WTC11 (cell line): Measurements from ENCODE around the gene PADI2. TPM values are rescaled to one million over a fixed set of nuclear protein-coding genes. Genes with fewer than 3 reads are reported as not detected.

Source experiments
- ATAC-seq: fragments of 200-7000 bp; cut with Tn5 transposase; 2 replicates; pipeline ENCODE4 v1.10.0; 2021; ENCODE audit warnings: mild to moderate bottlenecking, moderate library complexity
- CTCF ChIA-PET: fragments of 300-600 bp; sonication (Branson Sonifier 250); formaldehyde crosslinking; loops from one replicate; lab custom pipeline; 2021; ENCODE audit warnings: antibody characterized with exemption; lab: Charles Lee
- POLR2A ChIA-PET: fragments of 350-600 bp; sonication (Branson Sonifier 250); formaldehyde crosslinking; loops from one replicate; lab custom pipeline; 2021; ENCODE audit warnings: antibody characterized with exemption; lab: Charles Lee
- DNase-seq: peaks from one replicate; pipeline ENCODE4 v3.0.0; 2021; ENCODE audit warnings: low spot score
- H3K27ac Mint-ChIP-seq: 2 replicates; pipeline ENCODE4 v1.8.0; 2021; ENCODE audit warnings: mixed read lengths
- H3K27me3 Mint-ChIP-seq: 2 replicates; pipeline ENCODE4 v1.8.0; 2021; ENCODE audit warnings: low read depth, mild to moderate bottlenecking, moderate library complexity, mixed read lengths
- H3K36me3 Mint-ChIP-seq: 2 replicates; pipeline ENCODE4 v1.8.0; 2021; ENCODE audit warnings: mixed read lengths
- H3K4me1 Mint-ChIP-seq: 2 replicates; pipeline ENCODE4 v1.8.0; 2022; ENCODE audit warnings: mixed read lengths
- H3K4me3 Mint-ChIP-seq: 2 replicates; pipeline ENCODE4 v1.8.0; 2021; ENCODE audit warnings: mild to moderate bottlenecking, moderate library complexity, mixed read lengths
- H3K9me3 Mint-ChIP-seq: 2 replicates; pipeline ENCODE4 v1.8.0; 2021; ENCODE audit warnings: mixed read lengths
- ATF1 ChIP-seq: sonication (generic); formaldehyde crosslinking; IDR thresholded peaks from 2 replicates; pipeline ENCODE4 v1.8.1; 2023; ENCODE audit warnings: mild to moderate bottlenecking, moderate library complexity, missing genetic modification reagents
- CBFB ChIP-seq: sonication (generic); formaldehyde crosslinking; IDR thresholded peaks from 2 replicates; pipeline ENCODE4 v1.8.1; 2022; ENCODE audit warnings: mild to moderate bottlenecking, low read depth, missing genetic modification reagents
- ELF4 ChIP-seq: sonication (generic); formaldehyde crosslinking; IDR thresholded peaks from 2 replicates; pipeline ENCODE4 v1.8.1; 2022; ENCODE audit warnings: low read depth, mild to moderate bottlenecking, moderate library complexity, missing genetic modification reagents
- ETV6 ChIP-seq: sonication (generic); formaldehyde crosslinking; IDR thresholded peaks from 2 replicates; pipeline ENCODE4 v1.8.1; 2022; ENCODE audit warnings: mild to moderate bottlenecking, missing genetic modification reagents
- GTF2I ChIP-seq: fragments of 250-450 bp; sonication (Bioruptor Pico); conservative IDR thresholded peaks from 2 replicates; pipeline ENCODE4 v1.4.0; 2021; ENCODE audit warnings: mild to moderate bottlenecking
- HMGA2 ChIP-seq: fragments of 250-450 bp; sonication (Bioruptor Pico); IDR thresholded peaks from 2 replicates; pipeline ENCODE4 v1.4.0; 2021; ENCODE audit warnings: mild to moderate bottlenecking, moderate library complexity
- NR1H2 ChIP-seq: sonication (generic); formaldehyde crosslinking; IDR thresholded peaks from 2 replicates; pipeline ENCODE4 v1.9.0; 2021; ENCODE audit warnings: mild to moderate bottlenecking, moderate library complexity, missing genetic modification reagents
- RORB ChIP-seq: fragments of 250-450 bp; sonication (Bioruptor Pico); IDR thresholded peaks from 2 replicates; pipeline ENCODE4 v1.9.0; 2021; ENCODE audit warnings: mild to moderate bottlenecking
- SP1 ChIP-seq: sonication (generic); formaldehyde crosslinking; conservative IDR thresholded peaks from 2 replicates; pipeline ENCODE4 v1.8.1; 2022; ENCODE audit warnings: missing genetic modification reagents
- TEAD4 ChIP-seq: sonication (generic); formaldehyde crosslinking; IDR thresholded peaks from 2 replicates; pipeline ENCODE4 v1.8.0; 2022; ENCODE audit warnings: mild to moderate bottlenecking, missing genetic modification reagents
- TP53 ChIP-seq: sonication (generic); formaldehyde crosslinking; IDR thresholded peaks from 2 replicates; pipeline ENCODE4 v1.8.1; 2023; ENCODE audit warnings: mild to moderate bottlenecking, missing genetic modification reagents
- total RNA-seq: library from RNA; stranded (reverse); gene quantifications from 3 replicates; pipeline ENCODE4 v1.2.3, GENCODE V29; 2021
- TF ChIP-seq, protein P1 (sequence below): fragments of 250-450 bp; sonication (Bioruptor Pico); IDR thresholded peaks from 2 replicates; pipeline ENCODE4 v2.1.2; 2022; ENCODE audit warnings: mild to moderate bottlenecking, moderate library complexity
- TF ChIP-seq, protein P2 (sequence below): sonication (generic); formaldehyde crosslinking; IDR thresholded peaks from 2 replicates; pipeline ENCODE4 v1.8.1; 2022; ENCODE audit warnings: mild to moderate bottlenecking, moderate library complexity, missing genetic modification reagents
- TF ChIP-seq, protein P3 (sequence below): fragments of 250-450 bp; sonication (Bioruptor Pico); IDR thresholded peaks from 2 replicates; pipeline ENCODE4 v1.9.0; 2021; ENCODE audit warnings: mild to moderate bottlenecking
- TF ChIP-seq, protein P4 (sequence below): sonication (generic); formaldehyde crosslinking; conservative IDR thresholded peaks from 2 replicates; pipeline ENCODE4 v1.8.1; 2023; ENCODE audit warnings: mild to moderate bottlenecking, low read depth, missing genetic modification reagents, moderate library complexity
- TF ChIP-seq, protein P5 (sequence below): sonication (generic); formaldehyde crosslinking; IDR thresholded peaks from 2 replicates; pipeline ENCODE4 v1.8.1; 2023; ENCODE audit warnings: mild to moderate bottlenecking, moderate library complexity, missing genetic modification reagents
- TF ChIP-seq, protein P6 (sequence below): sonication (generic); formaldehyde crosslinking; IDR thresholded peaks from 2 replicates; pipeline ENCODE4 v1.8.1; 2023; ENCODE audit warnings: mild to moderate bottlenecking, missing genetic modification reagents, borderline replicate concordance
- TF ChIP-seq, protein P7 (sequence below): sonication (generic); formaldehyde crosslinking; IDR thresholded peaks from 2 replicates; pipeline ENCODE4 v1.8.1; 2022; ENCODE audit warnings: low read depth, missing genetic modification reagents, borderline replicate concordance

PADI2 gene
- total RNA-seq, 1 experiment from 2014 or later, result 3.8 TPM

DNA sequence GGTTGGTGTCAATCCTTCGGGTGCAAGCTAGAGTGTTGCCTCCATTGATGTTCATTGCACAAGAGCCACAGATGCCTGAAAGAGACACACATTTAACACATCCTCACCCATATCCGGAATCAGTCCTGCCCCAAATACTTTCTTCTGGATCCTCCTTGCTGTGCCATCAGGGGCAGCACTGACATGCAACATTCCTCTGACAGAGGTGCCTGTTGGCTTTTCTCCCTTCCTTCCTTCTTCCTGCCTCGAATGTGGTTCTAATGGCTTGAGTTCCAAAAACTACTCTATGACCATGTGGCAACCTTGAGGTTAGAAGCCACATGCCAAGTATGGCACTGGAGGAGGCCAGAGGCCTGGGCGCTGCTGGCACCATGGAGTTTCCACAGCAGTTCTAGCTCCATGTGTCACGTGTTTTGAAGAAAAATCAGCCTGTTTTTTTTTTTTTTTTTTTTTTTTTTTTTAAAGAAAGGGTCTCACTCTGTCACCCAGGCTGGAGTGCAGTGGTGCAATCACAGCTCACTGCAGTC, 90.5 kb downstream of the PADI2 start:
- POLR2A ChIA-PET, result interaction anchor here (0.8 kb wide), 1 partner anchor 17 kb away, joined by 3 read pairs; the partner anchor contains the start of gene ATP13A2
- no peaks in the 10 kb centered on the region for H3K27me3 Mint-ChIP-seq
- no peak for ATAC-seq
- CTCF ChIA-PET, result interaction anchor here (0.6 to 1.1 kb wide), 3 partner anchors 42 to 342 kb away, joined by 3 read pairs; no protein-coding TSS in a partner anchor
- peaks cover 48% of the 10 kb centered on the region for H3K36me3 Mint-ChIP-seq
- no peaks in the 10 kb centered on the region for H3K9me3 Mint-ChIP-seq
- TF ChIP-seq TP53 (CRISPR knock-in tag) (no peak), HMGA2 (CRISPR knock-in tag) (no peak), RORB (CRISPR knock-in tag) (no peak), ELF4 (CRISPR knock-in tag) (no peak)
- TF ChIP-seq, protein P1, sequence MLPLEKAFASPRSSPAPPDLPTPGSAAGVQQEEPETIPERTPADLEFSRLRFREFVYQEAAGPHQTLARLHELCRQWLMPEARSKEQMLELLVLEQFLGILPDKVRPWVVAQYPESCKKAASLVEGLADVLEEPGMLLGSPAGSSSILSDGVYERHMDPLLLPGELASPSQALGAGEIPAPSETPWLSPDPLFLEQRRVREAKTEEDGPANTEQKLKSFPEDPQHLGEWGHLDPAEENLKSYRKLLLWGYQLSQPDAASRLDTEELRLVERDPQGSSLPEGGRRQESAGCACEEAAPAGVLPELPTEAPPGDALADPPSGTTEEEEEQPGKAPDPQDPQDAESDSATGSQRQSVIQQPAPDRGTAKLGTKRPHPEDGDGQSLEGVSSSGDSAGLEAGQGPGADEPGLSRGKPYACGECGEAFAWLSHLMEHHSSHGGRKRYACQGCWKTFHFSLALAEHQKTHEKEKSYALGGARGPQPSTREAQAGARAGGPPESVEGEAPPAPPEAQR (CRISPR knock-in tag), result no peak
- TF ChIP-seq, protein P2, sequence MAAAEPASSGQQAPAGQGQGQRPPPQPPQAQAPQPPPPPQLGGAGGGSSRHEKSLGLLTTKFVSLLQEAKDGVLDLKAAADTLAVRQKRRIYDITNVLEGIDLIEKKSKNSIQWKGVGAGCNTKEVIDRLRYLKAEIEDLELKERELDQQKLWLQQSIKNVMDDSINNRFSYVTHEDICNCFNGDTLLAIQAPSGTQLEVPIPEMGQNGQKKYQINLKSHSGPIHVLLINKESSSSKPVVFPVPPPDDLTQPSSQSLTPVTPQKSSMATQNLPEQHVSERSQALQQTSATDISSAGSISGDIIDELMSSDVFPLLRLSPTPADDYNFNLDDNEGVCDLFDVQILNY (CRISPR knock-in tag), result no peak
- TF ChIP-seq, protein P3, sequence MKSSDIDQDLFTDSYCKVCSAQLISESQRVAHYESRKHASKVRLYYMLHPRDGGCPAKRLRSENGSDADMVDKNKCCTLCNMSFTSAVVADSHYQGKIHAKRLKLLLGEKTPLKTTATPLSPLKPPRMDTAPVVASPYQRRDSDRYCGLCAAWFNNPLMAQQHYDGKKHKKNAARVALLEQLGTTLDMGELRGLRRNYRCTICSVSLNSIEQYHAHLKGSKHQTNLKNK (CRISPR knock-in tag), result no peak
- TF ChIP-seq, protein P4, sequence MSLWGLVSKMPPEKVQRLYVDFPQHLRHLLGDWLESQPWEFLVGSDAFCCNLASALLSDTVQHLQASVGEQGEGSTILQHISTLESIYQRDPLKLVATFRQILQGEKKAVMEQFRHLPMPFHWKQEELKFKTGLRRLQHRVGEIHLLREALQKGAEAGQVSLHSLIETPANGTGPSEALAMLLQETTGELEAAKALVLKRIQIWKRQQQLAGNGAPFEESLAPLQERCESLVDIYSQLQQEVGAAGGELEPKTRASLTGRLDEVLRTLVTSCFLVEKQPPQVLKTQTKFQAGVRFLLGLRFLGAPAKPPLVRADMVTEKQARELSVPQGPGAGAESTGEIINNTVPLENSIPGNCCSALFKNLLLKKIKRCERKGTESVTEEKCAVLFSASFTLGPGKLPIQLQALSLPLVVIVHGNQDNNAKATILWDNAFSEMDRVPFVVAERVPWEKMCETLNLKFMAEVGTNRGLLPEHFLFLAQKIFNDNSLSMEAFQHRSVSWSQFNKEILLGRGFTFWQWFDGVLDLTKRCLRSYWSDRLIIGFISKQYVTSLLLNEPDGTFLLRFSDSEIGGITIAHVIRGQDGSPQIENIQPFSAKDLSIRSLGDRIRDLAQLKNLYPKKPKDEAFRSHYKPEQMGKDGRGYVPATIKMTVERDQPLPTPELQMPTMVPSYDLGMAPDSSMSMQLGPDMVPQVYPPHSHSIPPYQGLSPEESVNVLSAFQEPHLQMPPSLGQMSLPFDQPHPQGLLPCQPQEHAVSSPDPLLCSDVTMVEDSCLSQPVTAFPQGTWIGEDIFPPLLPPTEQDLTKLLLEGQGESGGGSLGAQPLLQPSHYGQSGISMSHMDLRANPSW (CRISPR knock-in tag), result no peak
- TF ChIP-seq, all 79 proteins: peak for 0
- Mint-ChIP-seq H3K27ac (no peak overlapping the region), H3K4me3 (no peak overlapping the region), H3K4me1 (no peaks in the 10 kb centered on the region)
- DNase-seq, result no peak

DNA sequence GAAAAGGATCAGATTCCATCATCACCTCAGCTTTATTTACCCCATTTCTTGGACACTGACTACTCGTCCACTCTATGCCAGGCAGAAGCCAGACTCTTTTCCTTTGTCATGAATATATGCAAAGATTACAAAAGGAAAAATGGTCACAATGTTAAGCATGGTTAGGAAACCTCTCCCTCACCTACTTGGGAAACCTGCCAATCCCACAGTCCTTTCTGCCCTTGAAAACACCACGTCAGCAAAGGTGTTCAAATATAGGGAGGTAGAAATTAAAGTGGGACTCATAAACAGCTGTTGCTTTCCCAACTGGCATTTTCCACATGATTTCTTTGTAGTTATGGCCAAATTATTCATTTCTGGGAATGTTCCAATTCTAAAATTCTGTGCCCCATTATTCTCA, 91.4 kb downstream of the PADI2 start:
- TF ChIP-seq ATF1 (CRISPR knock-in tag) (no peak), ETV6 (CRISPR knock-in tag) (no peak), CBFB (CRISPR knock-in tag) (no peak), TEAD4 (CRISPR knock-in tag) (no peak), GTF2I (no peak), NR1H2 (CRISPR knock-in tag) (no peak), HMGA2 (CRISPR knock-in tag) (no peak), RORB (CRISPR knock-in tag) (no peak), SP1 (no peak)
- TF ChIP-seq, protein P5, sequence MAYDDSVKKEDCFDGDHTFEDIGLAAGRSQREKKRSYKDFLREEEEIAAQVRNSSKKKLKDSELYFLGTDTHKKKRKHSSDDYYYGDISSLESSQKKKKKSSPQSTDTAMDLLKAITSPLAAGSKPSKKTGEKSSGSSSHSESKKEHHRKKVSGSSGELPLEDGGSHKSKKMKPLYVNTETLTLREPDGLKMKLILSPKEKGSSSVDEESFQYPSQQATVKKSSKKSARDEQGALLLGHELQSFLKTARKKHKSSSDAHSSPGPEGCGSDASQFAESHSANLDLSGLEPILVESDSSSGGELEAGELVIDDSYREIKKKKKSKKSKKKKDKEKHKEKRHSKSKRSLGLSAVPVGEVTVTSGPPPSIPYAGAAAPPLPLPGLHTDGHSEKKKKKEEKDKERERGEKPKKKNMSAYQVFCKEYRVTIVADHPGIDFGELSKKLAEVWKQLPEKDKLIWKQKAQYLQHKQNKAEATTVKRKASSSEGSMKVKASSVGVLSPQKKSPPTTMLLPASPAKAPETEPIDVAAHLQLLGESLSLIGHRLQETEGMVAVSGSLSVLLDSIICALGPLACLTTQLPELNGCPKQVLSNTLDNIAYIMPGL (CRISPR knock-in tag), result no peak
- TF ChIP-seq, protein P6, sequence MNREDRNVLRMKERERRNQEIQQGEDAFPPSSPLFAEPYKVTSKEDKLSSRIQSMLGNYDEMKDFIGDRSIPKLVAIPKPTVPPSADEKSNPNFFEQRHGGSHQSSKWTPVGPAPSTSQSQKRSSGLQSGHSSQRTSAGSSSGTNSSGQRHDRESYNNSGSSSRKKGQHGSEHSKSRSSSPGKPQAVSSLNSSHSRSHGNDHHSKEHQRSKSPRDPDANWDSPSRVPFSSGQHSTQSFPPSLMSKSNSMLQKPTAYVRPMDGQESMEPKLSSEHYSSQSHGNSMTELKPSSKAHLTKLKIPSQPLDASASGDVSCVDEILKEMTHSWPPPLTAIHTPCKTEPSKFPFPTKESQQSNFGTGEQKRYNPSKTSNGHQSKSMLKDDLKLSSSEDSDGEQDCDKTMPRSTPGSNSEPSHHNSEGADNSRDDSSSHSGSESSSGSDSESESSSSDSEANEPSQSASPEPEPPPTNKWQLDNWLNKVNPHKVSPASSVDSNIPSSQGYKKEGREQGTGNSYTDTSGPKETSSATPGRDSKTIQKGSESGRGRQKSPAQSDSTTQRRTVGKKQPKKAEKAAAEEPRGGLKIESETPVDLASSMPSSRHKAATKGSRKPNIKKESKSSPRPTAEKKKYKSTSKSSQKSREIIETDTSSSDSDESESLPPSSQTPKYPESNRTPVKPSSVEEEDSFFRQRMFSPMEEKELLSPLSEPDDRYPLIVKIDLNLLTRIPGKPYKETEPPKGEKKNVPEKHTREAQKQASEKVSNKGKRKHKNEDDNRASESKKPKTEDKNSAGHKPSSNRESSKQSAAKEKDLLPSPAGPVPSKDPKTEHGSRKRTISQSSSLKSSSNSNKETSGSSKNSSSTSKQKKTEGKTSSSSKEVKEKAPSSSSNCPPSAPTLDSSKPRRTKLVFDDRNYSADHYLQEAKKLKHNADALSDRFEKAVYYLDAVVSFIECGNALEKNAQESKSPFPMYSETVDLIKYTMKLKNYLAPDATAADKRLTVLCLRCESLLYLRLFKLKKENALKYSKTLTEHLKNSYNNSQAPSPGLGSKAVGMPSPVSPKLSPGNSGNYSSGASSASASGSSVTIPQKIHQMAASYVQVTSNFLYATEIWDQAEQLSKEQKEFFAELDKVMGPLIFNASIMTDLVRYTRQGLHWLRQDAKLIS (CRISPR knock-in tag), result no peak
- TF ChIP-seq, protein P4 (CRISPR knock-in tag), result no peak
- TF ChIP-seq, protein P7, sequence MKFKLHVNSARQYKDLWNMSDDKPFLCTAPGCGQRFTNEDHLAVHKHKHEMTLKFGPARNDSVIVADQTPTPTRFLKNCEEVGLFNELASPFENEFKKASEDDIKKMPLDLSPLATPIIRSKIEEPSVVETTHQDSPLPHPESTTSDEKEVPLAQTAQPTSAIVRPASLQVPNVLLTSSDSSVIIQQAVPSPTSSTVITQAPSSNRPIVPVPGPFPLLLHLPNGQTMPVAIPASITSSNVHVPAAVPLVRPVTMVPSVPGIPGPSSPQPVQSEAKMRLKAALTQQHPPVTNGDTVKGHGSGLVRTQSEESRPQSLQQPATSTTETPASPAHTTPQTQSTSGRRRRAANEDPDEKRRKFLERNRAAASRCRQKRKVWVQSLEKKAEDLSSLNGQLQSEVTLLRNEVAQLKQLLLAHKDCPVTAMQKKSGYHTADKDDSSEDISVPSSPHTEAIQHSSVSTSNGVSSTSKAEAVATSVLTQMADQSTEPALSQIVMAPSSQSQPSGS, result no peak
- CTCF ChIA-PET, result interaction anchor here (0.9 to 1.2 kb wide), 2 partner anchors 18 to 76 kb away, joined by 3 to 4 read pairs; no protein-coding TSS in a partner anchor
- POLR2A ChIA-PET, result no interaction called here
- Mint-ChIP-seq H3K36me3 (peaks cover 57% of the 10 kb centered on the region), H3K27me3 (no peaks in the 10 kb centered on the region), H3K4me1 (no peaks in the 10 kb centered on the region), H3K27ac (no peak overlapping the region), H3K9me3 (no peaks in the 10 kb centered on the region), H3K4me3 (no peak overlapping the region)
- DNase-seq (no peak), ATAC-seq (no peak)
